Activated CD4-positive, alpha-beta memory T cell treated with anti-CD3 and anti-CD28 coated beads for 36 hours (primary cell): ENCODE measurements around the gene TKTL1. TPM values are rescaled to one million over a fixed set of nuclear protein-coding genes. Genes with fewer than 3 reads are reported as not detected.

Experiments used
- CTCF ChIA-PET: fragments of 350-600 bp; sonication (Branson Sonifier 250); formaldehyde crosslinking; loops from one replicate; lab custom pipeline; 2021; ENCODE audit warnings: antibody characterized with exemption, inconsistent platforms; lab: Charles Lee
- POLR2A ChIA-PET: fragments of 350-600 bp; sonication (Branson Sonifier 250); formaldehyde crosslinking; loops from one replicate; lab custom pipeline; 2021; ENCODE audit warnings: antibody characterized with exemption; lab: Charles Lee
- DNase-seq: peaks from one replicate; pipeline ENCODE4 v3.0.0-alpha.2; 2020
- H3K27ac Mint-ChIP-seq: one replicate; pipeline ENCODE4 v1.8.0; 2021; ENCODE audit warnings: mixed read lengths
- H3K27me3 Mint-ChIP-seq: one replicate; pipeline ENCODE4 v1.8.0; 2021; ENCODE audit warnings: mixed read lengths
- H3K36me3 Mint-ChIP-seq: one replicate; pipeline ENCODE4 v1.8.0; 2021; ENCODE audit warnings: mixed read lengths
- H3K4me1 Mint-ChIP-seq: one replicate; pipeline ENCODE4 v1.8.0; 2021; ENCODE audit warnings: low read depth, mixed read lengths
- H3K4me3 Mint-ChIP-seq: one replicate; pipeline ENCODE4 v1.8.0; 2021; ENCODE audit warnings: mild to moderate bottlenecking, mixed read lengths
- H3K9me3 Mint-ChIP-seq: one replicate; pipeline ENCODE4 v1.8.0; 2021; ENCODE audit warnings: mixed read lengths
- intact Hi-C: fragments of 100-400 bp; cut with micrococcal nuclease; formaldehyde crosslinking; loops from one replicate; pipeline ENCODE4 v1.15.1; 2023
- total RNA-seq, 2 experiments: library from RNA; stranded (reverse); gene quantifications; one replicate each; pipeline ENCODE4 v1.2.3, GENCODE V29; 2021

TKTL1 gene
- total RNA-seq, 2 experiments from 2014 or later, result 0.15 to 0.21 TPM

DNA sequence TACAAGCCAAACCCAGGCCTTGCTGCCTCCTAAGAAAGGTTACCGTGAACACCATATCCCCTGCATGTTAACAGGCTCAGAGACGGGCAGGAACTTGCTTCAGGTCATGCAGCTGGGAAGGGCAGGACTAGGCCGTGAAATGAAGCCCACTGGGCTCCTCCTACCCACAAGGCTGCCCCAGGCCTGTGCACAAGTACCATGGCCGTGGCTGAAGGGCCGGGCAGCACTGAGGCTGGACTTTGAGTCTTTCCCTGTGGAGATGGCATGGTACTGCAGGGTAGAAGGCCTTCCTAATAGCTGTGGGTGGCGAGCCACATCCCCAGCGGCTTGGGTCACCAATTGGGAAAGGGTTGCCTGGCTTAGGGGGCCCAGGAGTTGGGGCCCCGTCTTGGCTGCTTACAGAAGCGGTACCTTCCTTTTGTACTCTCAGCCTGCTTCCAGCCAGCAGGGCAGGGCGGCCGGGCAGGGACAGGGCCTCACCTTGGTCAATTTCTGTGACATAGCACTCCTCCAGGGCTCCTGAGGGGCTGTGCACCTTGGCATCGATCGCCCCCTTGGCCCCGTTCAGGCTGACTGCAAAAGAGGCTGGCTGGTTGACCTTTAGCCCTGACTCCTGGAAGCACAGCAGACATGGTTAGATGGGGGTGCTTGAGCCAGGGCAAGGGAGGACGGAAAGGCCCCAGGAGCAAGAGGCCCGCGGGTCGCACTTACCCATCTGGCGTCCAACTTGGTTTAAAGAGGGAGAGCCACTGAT lies 55.0 kb downstream of the TKTL1 start:
- Mint-ChIP-seq H3K27me3 (no peaks in the 10 kb centered on the region), H3K36me3 (peaks cover 15% of the 10 kb centered on the region), H3K9me3 (no peaks in the 10 kb centered on the region), H3K4me1 (peaks cover 40% of the 10 kb centered on the region), H3K27ac (no peak overlapping the region), H3K4me3 (no peak overlapping the region)
- no peak for DNase-seq
- CTCF ChIA-PET, result no interaction called here
- intact Hi-C loops, result no loop called here
- POLR2A ChIA-PET, result interaction anchor here (1.0 kb wide), 1 partner anchor 11 kb away, joined by 3 read pairs; no protein-coding TSS in a partner anchor

GRCh38 chrX:154351183-154352011 lies 55.8 kb downstream of the TKTL1 start:
- CTCF ChIA-PET, result no interaction called here
- H3K36me3 Mint-ChIP-seq, result peaks cover 17% of the 10 kb centered on the region
- POLR2A ChIA-PET, result interaction anchor here (1.0 to 1.5 kb wide), 2 partner anchors 11 to 17 kb away, joined by 3 to 4 read pairs; no protein-coding TSS in a partner anchor
- H3K4me1 Mint-ChIP-seq, result peaks cover 44% of the 10 kb centered on the region
- intact Hi-C loops, result no loop called here
- no peaks in the 10 kb centered on the region for H3K27me3 Mint-ChIP-seq
- DNase-seq, result no peak
- no peaks in the 10 kb centered on the region for H3K9me3 Mint-ChIP-seq
- H3K4me3 Mint-ChIP-seq, result no peak overlapping the region
- H3K27ac Mint-ChIP-seq, result peak overlapping the region; percentile 79

- Mint-ChIP-seq H3K9me3 (no peaks in the 10 kb centered on the region), H3K27ac (peak overlapping the region; percentile 79), H3K4me3 (no peak overlapping the region), H3K36me3 (peaks cover 18% of the 10 kb centered on the region), H3K4me1 (peaks cover 45% of the 10 kb centered on the region), H3K27me3 (no peaks in the 10 kb centered on the region)
- ChIA-PET POLR2A (interaction anchor here (1.5 kb wide), 1 partner anchor 17 kb away, joined by 4 read pairs; no protein-coding TSS in a partner anchor), CTCF (no interaction called here)
- DNase-seq, result no peak
- intact Hi-C loops, result no loop called here
These were observed 56.4 kb downstream of the TKTL1 start for GRCh38 chrX:154352012-154352401.

DNA sequence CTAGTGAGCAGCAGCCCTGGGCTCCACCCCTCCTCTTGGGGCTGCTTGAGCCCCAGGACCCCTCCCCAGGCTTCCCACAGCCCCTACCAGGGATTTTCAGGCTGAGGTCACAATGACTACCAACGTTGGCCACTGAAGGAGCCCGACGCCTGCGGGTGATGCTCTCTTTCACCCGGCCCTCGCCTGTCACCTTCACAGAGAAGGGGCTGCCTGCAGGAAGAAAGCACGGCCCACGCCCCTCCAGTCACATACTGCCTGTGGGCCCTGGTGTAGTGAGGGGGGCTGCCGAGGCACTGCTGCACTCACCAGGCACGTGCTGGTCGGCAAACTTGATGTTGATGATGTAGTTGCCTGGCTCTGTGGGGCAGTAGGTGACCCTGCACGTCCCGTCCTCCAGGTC lies 56.9 kb downstream of the TKTL1 start:
- Mint-ChIP-seq H3K4me1 (peaks cover 44% of the 10 kb centered on the region), H3K9me3 (no peaks in the 10 kb centered on the region), H3K27ac (peak overlapping the region; percentile 72), H3K4me3 (no peak overlapping the region), H3K27me3 (no peaks in the 10 kb centered on the region), H3K36me3 (peaks cover 19% of the 10 kb centered on the region)
- no peak for DNase-seq
- intact Hi-C loops, result no loop called here
- ChIA-PET CTCF (no interaction called here), POLR2A (interaction anchor here (1.5 kb wide), 1 partner anchor 16 kb away, joined by 4 read pairs; no protein-coding TSS in a partner anchor)

DNA sequence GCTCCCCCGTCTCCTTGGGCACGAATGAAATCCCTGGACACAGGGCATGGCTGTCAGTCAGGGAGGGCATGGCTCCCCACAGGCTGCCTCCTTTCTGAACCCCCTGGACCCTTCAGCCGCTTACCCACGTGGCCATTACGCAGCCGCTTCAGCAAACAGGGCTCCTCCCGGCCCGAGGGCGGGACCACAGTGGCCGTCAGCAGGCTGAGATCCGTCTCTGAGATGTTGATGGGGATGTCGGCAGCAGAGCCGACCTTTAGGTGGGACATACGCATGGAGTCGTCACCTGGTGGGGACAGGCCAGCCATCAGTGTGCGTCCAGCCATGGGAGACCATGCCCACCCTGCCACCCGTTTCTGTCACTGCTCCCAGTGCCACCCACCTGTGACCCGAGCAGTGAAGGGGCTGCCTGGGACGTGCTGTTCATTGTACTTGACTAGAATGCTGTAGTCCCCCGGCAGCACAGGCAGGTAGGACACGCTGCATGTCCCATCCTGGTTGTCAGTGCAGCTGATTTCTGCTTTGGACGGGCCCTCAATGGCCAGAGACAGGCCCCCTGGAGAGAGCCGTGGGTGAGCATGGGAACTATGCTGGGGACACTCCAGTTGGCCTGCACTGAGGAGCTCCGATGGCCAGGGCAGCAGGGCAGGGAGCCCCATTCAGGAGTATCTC lies 57.7 kb downstream of the TKTL1 start:
- Mint-ChIP-seq H3K36me3 (peaks cover 21% of the 10 kb centered on the region), H3K4me3 (no peak overlapping the region), H3K4me1 (peaks cover 43% of the 10 kb centered on the region), H3K9me3 (no peaks in the 10 kb centered on the region), H3K27me3 (no peaks in the 10 kb centered on the region), H3K27ac (no peak overlapping the region)
- ChIA-PET POLR2A (no interaction called here), CTCF (no interaction called here)
- intact Hi-C loops, result no loop called here
- DNase-seq, result no peak

GRCh38 chrX:154354013-154354412 lies 58.4 kb downstream of the TKTL1 start:
- H3K27ac Mint-ChIP-seq, result no peak overlapping the region
- intact Hi-C loops, result no loop called here
- ChIA-PET CTCF (no interaction called here), POLR2A (no interaction called here)
- H3K9me3 Mint-ChIP-seq, result no peaks in the 10 kb centered on the region
- H3K36me3 Mint-ChIP-seq, result peaks cover 25% of the 10 kb centered on the region
- H3K4me1 Mint-ChIP-seq, result peaks cover 47% of the 10 kb centered on the region
- H3K4me3 Mint-ChIP-seq, result no peak overlapping the region
- no peaks in the 10 kb centered on the region for H3K27me3 Mint-ChIP-seq
- DNase-seq, result no peak

DNA sequence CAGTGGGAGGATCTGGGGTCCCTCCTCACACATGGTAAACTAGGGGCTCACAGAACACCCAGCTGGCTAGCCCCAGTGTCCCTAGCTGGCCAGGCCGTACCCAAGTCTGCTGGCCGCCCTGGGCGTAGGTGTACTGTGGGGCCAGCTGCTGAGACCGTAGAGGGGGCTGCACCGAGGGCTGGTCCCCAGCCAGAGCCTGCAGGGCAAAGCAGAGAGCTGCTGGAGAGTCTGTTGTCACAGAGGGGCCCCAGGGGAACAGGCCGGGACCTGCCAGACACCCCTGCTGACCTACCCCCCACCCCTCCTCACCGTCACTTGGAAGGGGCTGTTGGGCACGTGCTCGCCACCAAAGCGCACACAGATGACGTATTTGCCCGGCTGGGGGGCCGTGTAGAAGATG lies 58.9 kb downstream of the TKTL1 start:
- H3K4me1 Mint-ChIP-seq, result peaks cover 47% of the 10 kb centered on the region
- intact Hi-C loops, result no loop called here
- H3K4me3 Mint-ChIP-seq, result no peak overlapping the region
- H3K9me3 Mint-ChIP-seq, result no peaks in the 10 kb centered on the region
- POLR2A ChIA-PET, result no interaction called here
- peaks cover 23% of the 10 kb centered on the region for H3K36me3 Mint-ChIP-seq
- no peak for DNase-seq
- H3K27me3 Mint-ChIP-seq, result no peaks in the 10 kb centered on the region
- no peak overlapping the region for H3K27ac Mint-ChIP-seq
- CTCF ChIA-PET, result no interaction called here

DNA sequence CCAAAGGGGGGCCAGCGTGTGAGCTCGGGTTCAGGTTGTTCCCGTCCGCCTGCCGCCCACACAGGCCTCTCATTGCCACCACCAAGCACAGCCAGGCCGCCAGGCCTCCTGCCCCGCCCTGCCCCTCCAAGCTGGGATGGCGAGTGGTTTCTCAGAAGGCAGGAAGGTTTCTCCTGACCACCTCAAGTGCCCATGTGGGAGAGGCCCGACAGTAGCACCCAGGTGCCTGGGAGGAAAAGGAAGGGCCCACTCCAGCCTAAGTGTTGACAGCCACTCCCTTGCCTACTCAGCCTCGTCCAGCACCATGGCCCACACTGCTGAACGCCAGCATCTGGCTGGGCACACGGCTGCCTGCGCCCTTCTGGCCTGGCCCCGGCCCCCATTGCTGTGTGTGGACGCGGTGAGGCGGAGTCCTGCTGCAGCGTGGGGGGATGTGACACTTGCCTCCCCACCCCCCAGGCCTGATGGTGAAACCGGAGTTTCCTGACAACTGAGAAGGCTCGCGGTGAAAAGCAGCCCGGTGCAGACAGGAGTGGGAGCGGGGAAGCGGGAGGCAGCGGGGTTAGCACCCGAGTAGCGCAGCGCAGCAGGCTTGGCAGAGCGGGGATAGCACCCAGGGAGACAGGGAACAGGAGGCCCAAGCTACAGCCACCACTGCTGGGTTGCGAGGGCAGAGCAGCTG lies 59.6 kb downstream of the TKTL1 start:
- H3K36me3 Mint-ChIP-seq, result peaks cover 23% of the 10 kb centered on the region
- peaks cover 43% of the 10 kb centered on the region for H3K4me1 Mint-ChIP-seq
- intact Hi-C loops, result no loop called here
- CTCF ChIA-PET, result no interaction called here
- no peak for DNase-seq
- no peak overlapping the region for H3K27ac Mint-ChIP-seq
- H3K4me3 Mint-ChIP-seq, result no peak overlapping the region
- H3K27me3 Mint-ChIP-seq, result no peaks in the 10 kb centered on the region
- H3K9me3 Mint-ChIP-seq, result no peaks in the 10 kb centered on the region
- POLR2A ChIA-PET, result no interaction called here

GRCh38 chrX:154355776-154356140 lies 60.2 kb downstream of the TKTL1 start:
- intact Hi-C loops, result no loop called here
- peaks cover 42% of the 10 kb centered on the region for H3K4me1 Mint-ChIP-seq

GRCh38 chrX:154356596-154356995 lies 61.0 kb downstream of the TKTL1 start:
- ChIA-PET POLR2A (no interaction called here), CTCF (no interaction called here)
- no peaks in the 10 kb centered on the region for H3K27me3 Mint-ChIP-seq
- peaks cover 25% of the 10 kb centered on the region for H3K36me3 Mint-ChIP-seq
- DNase-seq, result no peak
- peaks cover 40% of the 10 kb centered on the region for H3K4me1 Mint-ChIP-seq
- H3K4me3 Mint-ChIP-seq, result no peak overlapping the region
- intact Hi-C loops, result no loop called here
- H3K9me3 Mint-ChIP-seq, result no peaks in the 10 kb centered on the region
- peak overlapping the region; percentile 54 for H3K27ac Mint-ChIP-seq

More at GRCh38 chrX:154355776-154356140, 60.2 kb downstream of the TKTL1 start:
- Mint-ChIP-seq H3K36me3 (peaks cover 26% of the 10 kb centered on the region), H3K4me3 (no peak overlapping the region), H3K27ac (no peak overlapping the region), H3K9me3 (no peaks in the 10 kb centered on the region), H3K27me3 (no peaks in the 10 kb centered on the region)
- ChIA-PET POLR2A (no interaction called here), CTCF (no interaction called here)
- DNase-seq, result no peak

DNA sequence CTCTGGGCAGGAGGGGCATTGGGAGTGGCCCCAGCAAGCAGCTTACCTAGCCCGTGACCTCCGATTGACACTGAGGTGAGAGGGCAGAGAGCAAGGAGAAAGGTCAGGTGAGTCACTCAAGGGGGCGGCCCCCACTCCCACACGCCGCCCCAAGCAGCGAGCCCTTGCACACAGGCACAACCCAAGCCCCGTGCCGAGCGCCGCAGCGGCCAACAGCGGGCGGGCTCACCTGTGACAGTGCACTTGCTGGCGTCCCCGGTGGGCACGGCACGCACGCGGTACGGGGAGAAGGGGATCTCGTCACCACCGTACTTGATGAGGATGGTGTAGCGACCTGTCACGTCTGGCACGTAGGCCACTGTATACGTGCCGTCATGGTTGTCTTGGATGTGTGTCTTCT lies 61.6 kb downstream of the TKTL1 start:
- Mint-ChIP-seq H3K9me3 (no peaks in the 10 kb centered on the region), H3K4me1 (peaks cover 34% of the 10 kb centered on the region), H3K27me3 (no peaks in the 10 kb centered on the region), H3K27ac (no peak overlapping the region), H3K36me3 (peaks cover 21% of the 10 kb centered on the region), H3K4me3 (no peak overlapping the region)
- ChIA-PET POLR2A (no interaction called here), CTCF (no interaction called here)
- intact Hi-C loops, result no loop called here
- DNase-seq, result no peak

DNA sequence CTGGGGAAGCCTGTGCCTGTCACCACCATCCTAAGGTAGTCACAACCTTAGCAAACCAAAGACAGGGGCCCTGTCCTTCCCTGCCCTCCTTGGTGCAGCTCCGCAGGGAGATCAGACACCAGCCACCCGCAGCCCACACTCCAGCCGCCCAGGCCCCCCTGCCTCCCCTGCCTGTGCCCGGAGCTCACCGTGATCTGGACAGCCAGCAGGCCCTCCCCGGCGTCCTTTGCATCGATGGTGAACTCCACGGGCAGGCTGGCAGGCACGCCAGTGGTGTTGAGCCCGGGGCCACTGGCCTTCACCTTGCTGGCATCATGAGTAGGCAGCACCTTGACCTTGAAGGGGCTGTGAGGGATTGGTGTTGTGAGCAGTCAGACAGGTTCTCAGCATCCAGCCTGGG lies 62.4 kb downstream of the TKTL1 start:
- no peak overlapping the region for H3K4me3 Mint-ChIP-seq
- intact Hi-C loops, result no loop called here

More for the DNA sequence above, 62.4 kb downstream of the TKTL1 start:
- DNase-seq, result no peak
- H3K27ac Mint-ChIP-seq, result no peak overlapping the region
- no peaks in the 10 kb centered on the region for H3K9me3 Mint-ChIP-seq
- peaks cover 26% of the 10 kb centered on the region for H3K36me3 Mint-ChIP-seq
- ChIA-PET POLR2A (no interaction called here), CTCF (no interaction called here)
- H3K27me3 Mint-ChIP-seq, result no peaks in the 10 kb centered on the region
- H3K4me1 Mint-ChIP-seq, result peaks cover 31% of the 10 kb centered on the region
